Measurements from ENCODE around the gene IFNL4.
"Not testable (repeated sequence)": the region's sequence is repeated elsewhere in the genome, so short reads cannot be mapped to it uniquely, and the experiment has no call there.

Gene IFNL4

GRCh38 chr19:39248806-39249205, at the start of gene IFNL4:
TSS of gene IFNL4 (minus strand) at chr19:39248856.
- DNase-seq (ENCODE audit: low spot score): no peak

- DNase-seq (ENCODE audit: low spot score): no peak
Measured at GRCh38 chr19:39297931-39298634, 49.4 kb upstream of the IFNL4 start.

- no peak for DNase-seq (ENCODE audit: low spot score)
Measured at GRCh38 chr19:39296906-39297305, 48.2 kb upstream of the IFNL4 start.

GRCh38 chr19:39296055-39296645, 47.5 kb upstream of the IFNL4 start, which contains the start of gene IFNL1:
TSS of gene IFNL1 (plus strand) at chr19:39296407. CDS start at chr19:39296422, 15 bp downstream.
- DNase-seq (ENCODE audit: low spot score): no peak

- no peak for DNase-seq (ENCODE audit: low spot score)
Measured at GRCh38 chr19:39293394-39293793, 44.7 kb upstream of the IFNL4 start.

- no peak for DNase-seq (ENCODE audit: low spot score)
Measured at GRCh38 chr19:39284032-39284431, 35.4 kb upstream of the IFNL4 start.

- DNase-seq (ENCODE audit: low spot score): no peak
Measured at GRCh38 chr19:39282021-39282420, 33.4 kb upstream of the IFNL4 start.

- no peak for DNase-seq (ENCODE audit: low spot score)
Measured at GRCh38 chr19:39277598-39277997, 28.9 kb upstream of the IFNL4 start.

- no peak for DNase-seq (ENCODE audit: low spot score)
Measured at GRCh38 chr19:39276740-39277139, 28.1 kb upstream of the IFNL4 start.

GRCh38 chr19:39275578-39275977, 26.9 kb upstream of the IFNL4 start:
- no peak for DNase-seq (ENCODE audit: low spot score)

- DNase-seq (ENCODE audit: low spot score): not testable (repeated sequence)
Measured at GRCh38 chr19:39273859-39274258, 25.2 kb upstream of the IFNL4 start.

- no peak for DNase-seq (ENCODE audit: low spot score)
Measured at GRCh38 chr19:39270036-39270871, 21.6 kb upstream of the IFNL4 start.

- DNase-seq (ENCODE audit: low spot score): not testable (repeated sequence)
Measured at GRCh38 chr19:39269369-39269768, 20.7 kb upstream of the IFNL4 start.

- DNase-seq (ENCODE audit: low spot score): not testable (repeated sequence)
Measured at GRCh38 chr19:39268531-39269223, 20.0 kb upstream of the IFNL4 start.

- DNase-seq (ENCODE audit: low spot score): not testable (repeated sequence)
Measured at GRCh38 chr19:39268085-39268484, 19.4 kb upstream of the IFNL4 start, which contains the start of gene IFNL2. TSS of gene IFNL2 (plus strand) at chr19:39268396. CDS start at chr19:39268569, 173 bp downstream.

GRCh38 chr19:39265321-39265916, 16.8 kb upstream of the IFNL4 start:
- DNase-seq (ENCODE audit: low spot score): no peak

- no peak for DNase-seq (ENCODE audit: low spot score)
Measured at GRCh38 chr19:39264306-39265290, 15.9 kb upstream of the IFNL4 start.

GRCh38 chr19:39263912-39264305, 15.3 kb upstream of the IFNL4 start:
- DNase-seq (ENCODE audit: low spot score): no peak

GRCh38 chr19:39262496-39262895, 13.8 kb upstream of the IFNL4 start:
- DNase-seq (ENCODE audit: low spot score): no peak

- no peak for DNase-seq (ENCODE audit: low spot score)
Measured at GRCh38 chr19:39261704-39262103, 13.0 kb upstream of the IFNL4 start.

Measured in Ammon's horn (tissue), 1 donor.